Adrenal gland (tissue), 12 donors: Measurements from ENCODE around the gene BPIFB4. TPM values are rescaled to one million over a fixed set of nuclear protein-coding genes. Genes with fewer than 3 reads are reported as not detected.
"Not testable (repeated sequence)": the region's sequence is repeated elsewhere in the genome, so short reads cannot be mapped to it uniquely, and the experiment has no call there.

Experiments used
- DNase-seq, 7 donors: peaks; one replicate each; pipeline ENCODE4 v3.0.0-alpha.2; 2019 to 2020
- H3K27ac ChIP-seq, 5 donors: fragments of 200-600 bp; sonication (generic) in 4 of 5; 1 replicate in 3 of 5; 2 replicates in 2 of 5; pipeline versions ENCODE4 v1.5.1 to v1.8.0; 2016 to 2020; ENCODE audit warnings: mild to moderate bottlenecking in 1 of 5
- H3K27me3 ChIP-seq: fragments of 200-600 bp; 2 replicates; pipeline ENCODE4 v1.8.0; 2021
- H3K36me3 ChIP-seq, 2 donors: fragments of 200-600 bp; replicated peaks in 1 of 2; 1 replicate in 1 of 2; 2 replicates in 1 of 2; pipeline versions ENCODE4 v1.5.1 to v1.8.0; 2018 to 2022
- H3K4me1 ChIP-seq, 2 donors: fragments of 200-600 bp; replicated peaks in 1 of 2; 1 replicate in 1 of 2; 2 replicates in 1 of 2; pipeline versions ENCODE4 v1.5.1 to v1.8.0; 2018 to 2021
- H3K4me3 ChIP-seq, 4 donors: fragments of 200-600 bp; sonication (generic) in 3 of 4; one replicate each; pipeline ENCODE4 v1.5.1; 2016 to 2018
- H3K9me3 ChIP-seq, 3 donors: fragments of 200-600 bp; sonication (generic) in 1 of 3; replicated peaks in 1 of 3; 1 replicate in 2 of 3; 2 replicates in 1 of 3; pipeline versions ENCODE4 v1.5.1 to v1.8.0; 2016 to 2021
- CTCF ChIP-seq, 6 experiments: fragments of 450-650 bp in 4 of 6; fragments of 200-600 bp in 2 of 6; sonication (generic) in 1 of 6; IDR thresholded peaks; 1 replicate in 5 of 6; 2 replicates in 1 of 6; pipeline versions ENCODE4 v1.5.1 to v1.8.0; 2016 to 2021; ENCODE audit warnings: antibody characterized with exemption in 6 of 6, mild to moderate bottlenecking in 2 of 6, moderate library complexity in 1 of 6
- POLR2A ChIP-seq, 2 donors: fragments of 450-650 bp; IDR thresholded peaks; one replicate each; pipeline ENCODE4 v1.6.1; 2017; ENCODE audit warnings: antibody characterized with exemption in 2 of 2, mild to moderate bottlenecking in 2 of 2, moderate library complexity in 1 of 2
- whole genome bisulfite sequencing, 4 donors: extraction: QIAGEN DNeasy Blood & Tissue Kit in 2 of 4; methylation state at CpG; one replicate each; pipeline versions ENCODE4 v1.1.5 to v1.1.7; 2013 to 2017; 5-methylcytosine and 5-hydroxymethylcytosine counted together
- intact Hi-C, 2 donors: fragments of 100-400 bp; cut with DNase I; formaldehyde crosslinking; loops; one replicate each; pipeline versions ENCODE4 v1.14.1 to v1.15.0; 2022 to 2023
- polyA plus RNA-seq, 3 donors: library from polyadenylated mRNA; stranded (reverse); fragments of 200-250 nt in 2 of 3; fragments of 350-450 nt in 1 of 3; fragmentation: Illumina TruSeq in 1 of 3; extraction: RNeasy Lipid Tissue Mini Kit (QIAGEN cat#74804) in 1 of 3; gene quantifications; one replicate each; pipeline ENCODE4 v1.2.3, GENCODE V29; 2013 to 2014
- total RNA-seq, 9 donors: library from RNA; depleted of rRNA in 4 of 9; stranded (reverse); fragments of >200 nt in 4 of 9; fragments of 120-200 nt in 1 of 9; fragmentation: NEBNext Ultra II Directional in 1 of 9; extraction: Animal tissue kit (Norgen Biotek cat#: 25700) in 1 of 9; gene quantifications; one replicate each; pipeline versions ENCODE4 v1.1.0 to v1.2.4, GENCODE V29; 2013 to 2023
- donor health status: healthy with polysubstance abuse.
- donor health status: Bipolar disorder and iron deficiency.
- donor health status: DM: yes; HTN: yes; CAD: no.
- donor health status: DM: no; HTN: no; CAD: no.
- donor health status: DM: no; HTN: no; CAD: no.
- donor health status: DM: yes; HTN: yes; CAD: no.

Gene BPIFB4
- total and polyA plus RNA-seq, 12 donors, result 0.07 TPM; not detected in 11

- Histone ChIP-seq H3K27me3 (no peaks in the 10 kb centered on the region), H3K27ac (peak overlapping the region in 1 of 5 donors; percentile 20), H3K9me3 (no peaks in the 10 kb centered on the region), H3K4me3 (no peak overlapping the region), H3K4me1 (no peaks in the 10 kb centered on the region), H3K36me3 (no peaks in the 10 kb centered on the region)
- intact Hi-C loops, result no loop called here
- TF ChIP-seq CTCF (IDR thresholded peaks at IDR 0.05) (no peak), POLR2A (IDR thresholded peaks at IDR 0.05) (no peak)
- DNase-seq, result peak in 3 of 7 donors; percentile 6 to 35 (median 25)
- 72 to 81% (median 75%) methylated on average over 8 of the region's 8 CpGs for WGBS, 4 donors
Observed at GRCh38 chr20:33105316-33105924, 26.0 kb downstream of the BPIFB4 start.

DNA sequence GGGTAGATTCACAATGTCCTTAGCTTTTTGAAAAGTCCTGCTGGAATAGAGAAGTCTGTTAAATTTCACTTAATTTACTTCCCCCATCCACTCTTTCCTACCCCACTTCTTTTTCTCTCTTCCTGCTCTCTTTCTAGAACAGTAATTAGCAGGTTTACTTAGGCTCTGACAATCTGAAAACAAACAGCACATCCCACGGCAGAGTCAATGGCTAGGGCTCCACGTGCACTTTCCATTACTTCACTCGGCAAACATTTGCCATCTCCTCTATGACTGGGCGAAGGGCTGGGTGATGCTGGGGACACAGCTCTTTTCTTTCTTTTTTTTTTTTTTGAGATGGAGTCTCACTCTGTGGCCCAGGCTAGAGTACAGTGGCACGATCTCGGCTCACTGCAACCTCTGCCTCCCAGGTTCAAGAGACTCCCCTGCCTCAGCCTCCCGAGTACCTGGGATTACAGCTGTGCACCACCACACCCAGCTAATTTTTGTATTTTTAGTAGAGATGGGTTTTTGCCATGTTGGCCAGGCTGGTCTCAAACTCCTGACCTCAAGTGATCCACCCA, 26.7 kb downstream of the BPIFB4 start:
- 70 to 78% (median 73%) methylated on average over 6 to 7 of the region's 7 CpGs for WGBS, 4 donors
- H3K4me1 ChIP-seq, DNase-seq, H3K27me3 ChIP-seq, intact Hi-C loops, H3K36me3 ChIP-seq, H3K4me3 ChIP-seq, H3K9me3 ChIP-seq: not testable (repeated sequence)
- peak overlapping the region in 1 of 5 donors; percentile 20 for H3K27ac ChIP-seq

DNA sequence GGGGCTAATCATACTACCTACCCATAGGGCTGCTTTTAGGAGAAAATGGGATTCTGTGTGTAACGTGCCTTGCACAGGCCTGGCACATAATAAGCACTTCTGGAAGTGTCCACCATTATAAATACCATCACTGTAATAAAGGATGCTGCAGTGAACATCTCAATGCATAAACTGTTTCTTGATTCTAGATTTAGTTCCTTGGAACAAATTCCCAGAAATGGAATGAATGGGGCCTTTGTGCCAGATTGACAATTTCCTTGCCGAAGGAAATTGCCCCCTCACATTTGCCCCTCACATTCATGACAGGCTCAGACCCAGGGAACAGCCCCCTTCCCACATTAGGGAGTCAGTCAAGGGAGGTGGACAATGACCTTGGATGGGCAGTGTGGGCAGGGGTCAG, 29.2 kb downstream of the BPIFB4 start:
- 54 to 70% (median 68%) methylated on average over 2 of the region's 2 CpGs for WGBS, 4 donors
- no peak for TF ChIP-seq CTCF (IDR thresholded peaks at IDR 0.05)
- Histone ChIP-seq H3K27me3 (no peaks in the 10 kb centered on the region), H3K36me3 (no peaks in the 10 kb centered on the region), H3K4me3 (no peak overlapping the region), H3K27ac (no peak overlapping the region), H3K4me1 (no peaks in the 10 kb centered on the region), H3K9me3 (no peaks in the 10 kb centered on the region)
- no peak for DNase-seq
- intact Hi-C loops, result no loop called here

- no peaks in the 10 kb centered on the region for H3K27me3 ChIP-seq
- H3K27ac ChIP-seq, result no peak overlapping the region
- TF ChIP-seq POLR2A (IDR thresholded peaks at IDR 0.05) (no peak), CTCF (IDR thresholded peaks at IDR 0.05) (no peak)
- 77 to 84% (median 82%) methylated on average over 8 of the region's 8 CpGs for WGBS, 4 donors
- no peaks in the 10 kb centered on the region for H3K4me1 ChIP-seq
- H3K4me3 ChIP-seq, result no peak overlapping the region
- H3K36me3 ChIP-seq, result no peaks in the 10 kb centered on the region
- intact Hi-C loops, result no loop called here
- no peak for DNase-seq
- no peaks in the 10 kb centered on the region for H3K9me3 ChIP-seq
Observed at GRCh38 chr20:33110147-33110825, 30.8 kb downstream of the BPIFB4 start.
